MM.1S (cell line): Measurements from ENCODE around the gene GNE.

Experiments
- DNase-seq: peaks from one replicate; pipeline ENCODE4 v3.0.0-alpha.2; 2015
- H2AFZ ChIP-seq: fragments of 300-600 bp; sonication (generic); 2 replicates; pipeline ENCODE4 v1.6.0; 2016; ENCODE audit warnings: antibody characterized with exemption, low read length
- H3F3A ChIP-seq: fragments of 300-600 bp; sonication (generic); 2 replicates; pipeline ENCODE4 v1.6.1; 2016; ENCODE audit warnings: mild to moderate bottlenecking, antibody characterized with exemption, low read length, moderate library complexity, mixed read lengths; ENCODE audit not compliant: insufficient read depth
- H3K27ac ChIP-seq: fragments of 300-600 bp; sonication (generic); 2 replicates; pipeline ENCODE4 v1.5.1; 2016; ENCODE audit warnings: mild to moderate bottlenecking, low read length
- H3K27me3 ChIP-seq: fragments of 300-600 bp; sonication (generic); replicated peaks from 2 replicates; pipeline ENCODE4 v1.6.0; 2016; ENCODE audit warnings: low read length; ENCODE audit not compliant: insufficient read depth
- H3K36me3 ChIP-seq: fragments of 300-600 bp; sonication (generic); replicated peaks from 2 replicates; pipeline ENCODE4 v1.6.1; 2016; ENCODE audit warnings: mild to moderate bottlenecking, low read length, mixed read lengths; ENCODE audit not compliant: insufficient read depth
- H3K4me1 ChIP-seq: fragments of 300-600 bp; sonication (generic); 2 replicates; pipeline ENCODE4 v1.6.1; 2016; ENCODE audit warnings: low read length, mixed read lengths
- H3K4me2 ChIP-seq: fragments of 300-600 bp; sonication (generic); 2 replicates; pipeline ENCODE4 v1.6.0; 2016; ENCODE audit warnings: low read depth, low read length
- H3K4me3 ChIP-seq: fragments of 300-600 bp; sonication (generic); 2 replicates; pipeline ENCODE4 v1.5.1; 2016; ENCODE audit warnings: low read length, mixed read lengths
- H3K79me2 ChIP-seq: fragments of 300-600 bp; sonication (generic); 2 replicates; pipeline ENCODE4 v1.6.1; 2016; ENCODE audit warnings: mixed run types, low read length, mixed read lengths
- H3K9ac ChIP-seq: fragments of 300-600 bp; sonication (generic); 2 replicates; pipeline ENCODE4 v1.6.1; 2016; ENCODE audit warnings: low read length, mixed read lengths
- H3K9me2 ChIP-seq: fragments of 300-600 bp; sonication (generic); replicated peaks from 2 replicates; pipeline ENCODE4 v1.6.1; 2016; ENCODE audit warnings: mild to moderate bottlenecking, low read length, mixed read lengths; ENCODE audit not compliant: insufficient read depth
- H3K9me3 ChIP-seq: fragments of 300-600 bp; sonication (generic); replicated peaks from 2 replicates; pipeline ENCODE4 v1.6.1; 2016; ENCODE audit warnings: mild to moderate bottlenecking, low read length, mixed read lengths; ENCODE audit not compliant: insufficient read depth
- H4K20me1 ChIP-seq: fragments of 300-600 bp; sonication (generic); 2 replicates; pipeline ENCODE4 v1.6.1; 2016; ENCODE audit warnings: mild to moderate bottlenecking, low read length, moderate library complexity, mixed read lengths; ENCODE audit not compliant: insufficient read depth
- EZH2 ChIP-seq: fragments of 300-600 bp; sonication (generic); optimal IDR thresholded peaks from 2 replicates; pipeline ENCODE3; 2017; ENCODE audit warnings: low read depth, mild to moderate bottlenecking, antibody characterized with exemption, low read length, mixed read lengths
- EZH2phosphoT487 ChIP-seq: fragments of 300-600 bp; sonication (generic); IDR thresholded peaks from 2 replicates; pipeline ENCODE4 v1.6.1; 2018; ENCODE audit warnings: antibody characterized with exemption, low read length
- TF ChIP-seq, protein P1 (sequence below): fragments of 300-600 bp; sonication (generic); IDR thresholded peaks from 2 replicates; pipeline ENCODE4 v1.5.1; 2016; ENCODE audit warnings: antibody characterized with exemption, low read length, mixed read lengths

Gene GNE

GRCh38 chr9:36290996-36291395 lies 32.7 kb upstream of the GNE start:
- Histone ChIP-seq H4K20me1 (no peaks in the 10 kb centered on the region), H2AFZ (no peak overlapping the region), H3K9ac (no peak overlapping the region), H3K79me2 (no peaks in the 10 kb centered on the region), H3K9me3 (no peaks in the 10 kb centered on the region), H3F3A (no peaks in the 10 kb centered on the region), H3K4me2 (no peak overlapping the region), H3K9me2 (no peaks in the 10 kb centered on the region), H3K36me3 (no peaks in the 10 kb centered on the region), H3K4me1 (no peaks in the 10 kb centered on the region), H3K4me3 (no peak overlapping the region), H3K27ac (no peak overlapping the region), H3K27me3 (no peaks in the 10 kb centered on the region)
- TF ChIP-seq EZH2: no peak
- TF ChIP-seq EZH2phosphoT487: no peak
- TF ChIP-seq, protein P1, sequence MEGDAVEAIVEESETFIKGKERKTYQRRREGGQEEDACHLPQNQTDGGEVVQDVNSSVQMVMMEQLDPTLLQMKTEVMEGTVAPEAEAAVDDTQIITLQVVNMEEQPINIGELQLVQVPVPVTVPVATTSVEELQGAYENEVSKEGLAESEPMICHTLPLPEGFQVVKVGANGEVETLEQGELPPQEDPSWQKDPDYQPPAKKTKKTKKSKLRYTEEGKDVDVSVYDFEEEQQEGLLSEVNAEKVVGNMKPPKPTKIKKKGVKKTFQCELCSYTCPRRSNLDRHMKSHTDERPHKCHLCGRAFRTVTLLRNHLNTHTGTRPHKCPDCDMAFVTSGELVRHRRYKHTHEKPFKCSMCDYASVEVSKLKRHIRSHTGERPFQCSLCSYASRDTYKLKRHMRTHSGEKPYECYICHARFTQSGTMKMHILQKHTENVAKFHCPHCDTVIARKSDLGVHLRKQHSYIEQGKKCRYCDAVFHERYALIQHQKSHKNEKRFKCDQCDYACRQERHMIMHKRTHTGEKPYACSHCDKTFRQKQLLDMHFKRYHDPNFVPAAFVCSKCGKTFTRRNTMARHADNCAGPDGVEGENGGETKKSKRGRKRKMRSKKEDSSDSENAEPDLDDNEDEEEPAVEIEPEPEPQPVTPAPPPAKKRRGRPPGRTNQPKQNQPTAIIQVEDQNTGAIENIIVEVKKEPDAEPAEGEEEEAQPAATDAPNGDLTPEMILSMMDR: no peak
- DNase-seq: no peak

- Histone ChIP-seq H3F3A (no peaks in the 10 kb centered on the region), H3K4me1 (no peaks in the 10 kb centered on the region), H3K27me3 (no peaks in the 10 kb centered on the region), H3K9me3 (no peaks in the 10 kb centered on the region), H3K4me3 (no peak overlapping the region), H3K9ac (no peak overlapping the region), H3K4me2 (no peak overlapping the region), H3K79me2 (no peaks in the 10 kb centered on the region), H3K36me3 (no peaks in the 10 kb centered on the region), H3K9me2 (no peaks in the 10 kb centered on the region), H2AFZ (no peak overlapping the region), H3K27ac (no peak overlapping the region), H4K20me1 (no peaks in the 10 kb centered on the region)
- TF ChIP-seq, protein P1: no peak
- TF ChIP-seq EZH2phosphoT487 (no peak), EZH2 (no peak)
- no peak for DNase-seq
Observed at GRCh38 chr9:36289836-36290435, 31.7 kb upstream of the GNE start.

DNA sequence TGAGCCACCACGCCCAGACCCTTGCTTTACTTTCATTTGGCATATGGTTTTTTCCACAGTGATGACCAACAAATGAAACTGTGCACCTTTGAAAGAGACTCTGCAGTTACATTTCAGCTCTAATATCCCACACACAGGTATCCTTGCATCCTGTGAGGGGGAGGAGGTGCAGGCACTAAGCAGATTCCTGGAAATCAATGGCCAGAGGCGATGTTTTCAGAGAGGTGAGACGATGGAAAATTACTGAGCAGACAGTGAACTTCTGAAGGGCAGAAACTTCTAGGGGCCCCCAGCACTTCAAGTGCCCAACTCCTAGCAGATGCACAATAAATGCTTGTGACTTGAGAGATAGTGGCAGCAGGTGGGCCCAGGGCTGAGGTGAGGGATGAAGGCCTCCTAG lies 29.8 kb upstream of the GNE start:
- no peak overlapping the region for H2AFZ ChIP-seq
- no peak overlapping the region for H3K4me2 ChIP-seq
- H4K20me1 ChIP-seq: no peaks in the 10 kb centered on the region
- no peak overlapping the region for H3K4me3 ChIP-seq
- no peak overlapping the region for H3K27ac ChIP-seq
- no peaks in the 10 kb centered on the region for H3K4me1 ChIP-seq
- H3K27me3 ChIP-seq: no peaks in the 10 kb centered on the region
- no peak for DNase-seq
- no peaks in the 10 kb centered on the region for H3K79me2 ChIP-seq
- no peaks in the 10 kb centered on the region for H3K9me2 ChIP-seq
- H3K9me3 ChIP-seq: no peaks in the 10 kb centered on the region
- TF ChIP-seq, protein P1: no peak
- no peak for TF ChIP-seq EZH2phosphoT487
- TF ChIP-seq EZH2: no peak
- no peaks in the 10 kb centered on the region for H3K36me3 ChIP-seq
- H3F3A ChIP-seq: no peaks in the 10 kb centered on the region
- no peak overlapping the region for H3K9ac ChIP-seq
